Measurements from ENCODE around the gene PSENEN.
"Not testable (repeated sequence)": the region's sequence is repeated elsewhere in the genome, so short reads cannot be mapped to it uniquely, and the experiment has no call there.

Gene PSENEN

GRCh38 chr19:35789195-35789977 is 43.9 kb downstream of the PSENEN start:
- no peaks in the 10 kb centered on the region for H3K4me1 ChIP-seq (ENCODE audit: control insufficient read depth in 2 of 2, insufficient read depth in 2 of 2, low read length in 2 of 2)
- no peaks in the 10 kb centered on the region for H3K27me3 ChIP-seq (ENCODE audit: control insufficient read depth in 2 of 2, insufficient read depth in 2 of 2, low read length in 2 of 2)
- no peak overlapping the region for H3K27ac ChIP-seq (ENCODE audit: low read depth in 2 of 2, low read length in 2 of 2)
- H3K9ac ChIP-seq (ENCODE audit: low read depth in 1 of 2, low read length in 2 of 2): no peak overlapping the region
- no peaks in the 10 kb centered on the region for H3K36me3 ChIP-seq (ENCODE audit: control insufficient read depth in 2 of 2, insufficient read depth in 2 of 2, low read length in 2 of 2)
- no peaks in the 10 kb centered on the region for H3K9me3 ChIP-seq (ENCODE audit: control insufficient read depth in 2 of 2, low read length in 2 of 2)
- H3K4me3 ChIP-seq (ENCODE audit: low read length in 2 of 2): no peak overlapping the region

GRCh38 chr19:35789978-35790944 is 44.8 kb downstream of the PSENEN start:
- Histone ChIP-seq H3K4me3 (ENCODE audit: low read length in 2 of 2) (no peak overlapping the region), H3K4me1 (ENCODE audit: control insufficient read depth in 2 of 2, insufficient read depth in 2 of 2, low read length in 2 of 2) (no peaks in the 10 kb centered on the region), H3K36me3 (ENCODE audit: control insufficient read depth in 2 of 2, insufficient read depth in 2 of 2, low read length in 2 of 2) (no peaks in the 10 kb centered on the region), H3K9ac (ENCODE audit: low read depth in 1 of 2, low read length in 2 of 2) (no peak overlapping the region), H3K27ac (ENCODE audit: low read depth in 2 of 2, low read length in 2 of 2) (no peak overlapping the region), H3K27me3 (ENCODE audit: control insufficient read depth in 2 of 2, insufficient read depth in 2 of 2, low read length in 2 of 2) (no peaks in the 10 kb centered on the region), H3K9me3 (ENCODE audit: control insufficient read depth in 2 of 2, low read length in 2 of 2) (no peaks in the 10 kb centered on the region)

- no peaks in the 10 kb centered on the region for H3K27me3 ChIP-seq (ENCODE audit: control insufficient read depth in 2 of 2, insufficient read depth in 2 of 2, low read length in 2 of 2)
- H3K4me1 ChIP-seq (ENCODE audit: control insufficient read depth in 2 of 2, insufficient read depth in 2 of 2, low read length in 2 of 2): no peaks in the 10 kb centered on the region
- H3K4me3 ChIP-seq (ENCODE audit: low read length in 2 of 2): no peak overlapping the region
- H3K36me3 ChIP-seq (ENCODE audit: control insufficient read depth in 2 of 2, insufficient read depth in 2 of 2, low read length in 2 of 2): no peaks in the 10 kb centered on the region
- no peak overlapping the region for H3K27ac ChIP-seq (ENCODE audit: low read depth in 2 of 2, low read length in 2 of 2)
- H3K9ac ChIP-seq (ENCODE audit: low read depth in 1 of 2, low read length in 2 of 2): no peak overlapping the region
- no peaks in the 10 kb centered on the region for H3K9me3 ChIP-seq (ENCODE audit: control insufficient read depth in 2 of 2, low read length in 2 of 2)
These were observed 45.7 kb downstream of the PSENEN start for GRCh38 chr19:35790981-35791813.

GRCh38 chr19:35791814-35792279 is 46.4 kb downstream of the PSENEN start:
- peaks cover 3 to 6% of the 10 kb centered on the region in 2 donors for H3K27me3 ChIP-seq (ENCODE audit: control insufficient read depth in 2 of 2, insufficient read depth in 2 of 2, low read length in 2 of 2)
- no peak overlapping the region for H3K4me3 ChIP-seq (ENCODE audit: low read length in 2 of 2)
- no peaks in the 10 kb centered on the region for H3K9me3 ChIP-seq (ENCODE audit: control insufficient read depth in 2 of 2, low read length in 2 of 2)
- no peaks in the 10 kb centered on the region for H3K4me1 ChIP-seq (ENCODE audit: control insufficient read depth in 2 of 2, insufficient read depth in 2 of 2, low read length in 2 of 2)
- no peak overlapping the region for H3K9ac ChIP-seq (ENCODE audit: low read depth in 1 of 2, low read length in 2 of 2)
- H3K36me3 ChIP-seq (ENCODE audit: control insufficient read depth in 2 of 2, insufficient read depth in 2 of 2, low read length in 2 of 2): no peaks in the 10 kb centered on the region
- no peak overlapping the region for H3K27ac ChIP-seq (ENCODE audit: low read depth in 2 of 2, low read length in 2 of 2)

GRCh38 chr19:35792312-35792711 is 46.9 kb downstream of the PSENEN start:
- H3K9ac ChIP-seq (ENCODE audit: low read depth in 1 of 2, low read length in 2 of 2): no peak overlapping the region
- no peak overlapping the region for H3K27ac ChIP-seq (ENCODE audit: low read depth in 2 of 2, low read length in 2 of 2)
- no peaks in the 10 kb centered on the region for H3K9me3 ChIP-seq (ENCODE audit: control insufficient read depth in 2 of 2, low read length in 2 of 2)
- peaks cover 3 to 10% of the 10 kb centered on the region in 2 donors for H3K27me3 ChIP-seq (ENCODE audit: control insufficient read depth in 2 of 2, insufficient read depth in 2 of 2, low read length in 2 of 2)
- H3K36me3 ChIP-seq (ENCODE audit: control insufficient read depth in 2 of 2, insufficient read depth in 2 of 2, low read length in 2 of 2): no peaks in the 10 kb centered on the region
- H3K4me1 ChIP-seq (ENCODE audit: control insufficient read depth in 2 of 2, insufficient read depth in 2 of 2, low read length in 2 of 2): no peaks in the 10 kb centered on the region
- no peak overlapping the region for H3K4me3 ChIP-seq (ENCODE audit: low read length in 2 of 2)

GRCh38 chr19:35792888-35793287 is 47.4 kb downstream of the PSENEN start:
- no peak overlapping the region for H3K4me3 ChIP-seq (ENCODE audit: low read length in 2 of 2)
- H3K9ac ChIP-seq (ENCODE audit: low read depth in 1 of 2, low read length in 2 of 2): no peak overlapping the region
- no peaks in the 10 kb centered on the region for H3K4me1 ChIP-seq (ENCODE audit: control insufficient read depth in 2 of 2, insufficient read depth in 2 of 2, low read length in 2 of 2)
- no peak overlapping the region for H3K27ac ChIP-seq (ENCODE audit: low read depth in 2 of 2, low read length in 2 of 2)
- no peaks in the 10 kb centered on the region for H3K36me3 ChIP-seq (ENCODE audit: control insufficient read depth in 2 of 2, insufficient read depth in 2 of 2, low read length in 2 of 2)
- no peaks in the 10 kb centered on the region for H3K9me3 ChIP-seq (ENCODE audit: control insufficient read depth in 2 of 2, low read length in 2 of 2)
- peaks cover 3 to 10% of the 10 kb centered on the region in 2 donors for H3K27me3 ChIP-seq (ENCODE audit: control insufficient read depth in 2 of 2, insufficient read depth in 2 of 2, low read length in 2 of 2)

GRCh38 chr19:35793381-35794165 is 48.1 kb downstream of the PSENEN start:
- Histone ChIP-seq H3K36me3 (ENCODE audit: control insufficient read depth in 2 of 2, insufficient read depth in 2 of 2, low read length in 2 of 2) (no peaks in the 10 kb centered on the region), H3K27me3 (ENCODE audit: control insufficient read depth in 2 of 2, insufficient read depth in 2 of 2, low read length in 2 of 2) (peaks cover 3 to 10% of the 10 kb centered on the region in 2 donors), H3K9me3 (ENCODE audit: control insufficient read depth in 2 of 2, low read length in 2 of 2) (no peaks in the 10 kb centered on the region)

GRCh38 chr19:35795564-35795963 is 50.1 kb downstream of the PSENEN start:
- not testable (repeated sequence) for H3K9ac ChIP-seq (ENCODE audit: low read depth in 1 of 2, low read length in 2 of 2); H3K9me3 ChIP-seq (ENCODE audit: control insufficient read depth in 2 of 2, low read length in 2 of 2); H3K27ac ChIP-seq (ENCODE audit: low read depth in 2 of 2, low read length in 2 of 2); H3K4me3 ChIP-seq (ENCODE audit: low read length in 2 of 2); H3K36me3 ChIP-seq (ENCODE audit: control insufficient read depth in 2 of 2, insufficient read depth in 2 of 2, low read length in 2 of 2); H3K4me1 ChIP-seq (ENCODE audit: control insufficient read depth in 2 of 2, insufficient read depth in 2 of 2, low read length in 2 of 2)
- peaks cover 3 to 13% of the 10 kb centered on the region in 2 donors for H3K27me3 ChIP-seq (ENCODE audit: control insufficient read depth in 2 of 2, insufficient read depth in 2 of 2, low read length in 2 of 2)

More at GRCh38 chr19:35793381-35794165, 48.1 kb downstream of the PSENEN start:
- no peaks in the 10 kb centered on the region for H3K4me1 ChIP-seq (ENCODE audit: control insufficient read depth in 2 of 2, insufficient read depth in 2 of 2, low read length in 2 of 2)
- H3K9ac ChIP-seq (ENCODE audit: low read depth in 1 of 2, low read length in 2 of 2): no peak overlapping the region
- no peak overlapping the region for H3K27ac ChIP-seq (ENCODE audit: low read depth in 2 of 2, low read length in 2 of 2)
- no peak overlapping the region for H3K4me3 ChIP-seq (ENCODE audit: low read length in 2 of 2)

Measured in mucosa of rectum (tissue), 2 donors.